SU-DHL-6 (cell line): Measurements from ENCODE around the gene DYSF.

Source experiments
- EZH2phosphoT487 ChIP-seq: fragments of 200-600 bp; sonication (generic), shearing (Covaris generic); conservative IDR thresholded peaks from 2 replicates; pipeline ENCODE4 v1.6.1; 2018; ENCODE audit warnings: mild to moderate bottlenecking, antibody characterized with exemption, low read length, moderate library complexity, mixed read lengths
- TF ChIP-seq, protein P1 (sequence below): fragments of 200-600 bp; sonication (generic); IDR thresholded peaks from one replicate; pipeline ENCODE4 v1.5.1; 2017; ENCODE audit warnings: antibody characterized with exemption, mild to moderate bottlenecking, low read length, moderate library complexity; ENCODE audit not compliant: insufficient read depth, poor library complexity, severe bottlenecking

DNA sequence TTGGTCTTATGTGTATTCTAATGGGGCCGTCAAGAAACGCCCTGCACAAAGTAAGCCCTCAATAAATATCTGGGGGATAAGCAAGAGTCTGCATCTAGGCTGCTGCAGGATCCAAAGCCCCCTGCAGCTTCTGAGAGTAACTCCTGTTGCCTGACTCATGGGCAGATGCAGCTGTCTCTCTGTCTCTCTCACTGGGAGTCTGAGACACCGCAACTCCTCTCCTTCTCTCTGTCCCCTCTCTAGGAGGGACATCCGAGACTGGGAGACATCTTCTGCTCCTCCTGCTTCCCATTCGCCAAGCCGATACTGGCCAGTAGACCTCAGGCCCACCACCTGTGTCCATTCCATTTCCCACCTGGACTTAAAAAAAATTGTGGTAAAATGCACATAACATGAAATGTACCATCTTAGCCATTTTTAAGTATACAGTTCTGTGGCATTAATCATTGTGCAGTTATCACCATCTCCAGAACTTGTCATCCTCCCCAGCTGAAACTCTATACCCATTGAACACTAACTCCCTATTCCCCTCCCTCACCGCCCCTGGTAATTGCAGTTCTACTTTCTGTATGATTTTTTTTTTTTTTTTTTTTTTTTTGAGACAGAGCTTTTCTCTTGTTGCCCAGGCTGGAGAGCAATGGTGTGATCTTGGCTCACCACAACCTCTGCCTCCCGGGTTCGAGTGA is 20.1 kb downstream of the DYSF start:
- TF ChIP-seq, protein P1, sequence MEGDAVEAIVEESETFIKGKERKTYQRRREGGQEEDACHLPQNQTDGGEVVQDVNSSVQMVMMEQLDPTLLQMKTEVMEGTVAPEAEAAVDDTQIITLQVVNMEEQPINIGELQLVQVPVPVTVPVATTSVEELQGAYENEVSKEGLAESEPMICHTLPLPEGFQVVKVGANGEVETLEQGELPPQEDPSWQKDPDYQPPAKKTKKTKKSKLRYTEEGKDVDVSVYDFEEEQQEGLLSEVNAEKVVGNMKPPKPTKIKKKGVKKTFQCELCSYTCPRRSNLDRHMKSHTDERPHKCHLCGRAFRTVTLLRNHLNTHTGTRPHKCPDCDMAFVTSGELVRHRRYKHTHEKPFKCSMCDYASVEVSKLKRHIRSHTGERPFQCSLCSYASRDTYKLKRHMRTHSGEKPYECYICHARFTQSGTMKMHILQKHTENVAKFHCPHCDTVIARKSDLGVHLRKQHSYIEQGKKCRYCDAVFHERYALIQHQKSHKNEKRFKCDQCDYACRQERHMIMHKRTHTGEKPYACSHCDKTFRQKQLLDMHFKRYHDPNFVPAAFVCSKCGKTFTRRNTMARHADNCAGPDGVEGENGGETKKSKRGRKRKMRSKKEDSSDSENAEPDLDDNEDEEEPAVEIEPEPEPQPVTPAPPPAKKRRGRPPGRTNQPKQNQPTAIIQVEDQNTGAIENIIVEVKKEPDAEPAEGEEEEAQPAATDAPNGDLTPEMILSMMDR = no peak
- no peak for TF ChIP-seq EZH2phosphoT487
